Measurements from ENCODE around the gene DARS1.

DNA sequence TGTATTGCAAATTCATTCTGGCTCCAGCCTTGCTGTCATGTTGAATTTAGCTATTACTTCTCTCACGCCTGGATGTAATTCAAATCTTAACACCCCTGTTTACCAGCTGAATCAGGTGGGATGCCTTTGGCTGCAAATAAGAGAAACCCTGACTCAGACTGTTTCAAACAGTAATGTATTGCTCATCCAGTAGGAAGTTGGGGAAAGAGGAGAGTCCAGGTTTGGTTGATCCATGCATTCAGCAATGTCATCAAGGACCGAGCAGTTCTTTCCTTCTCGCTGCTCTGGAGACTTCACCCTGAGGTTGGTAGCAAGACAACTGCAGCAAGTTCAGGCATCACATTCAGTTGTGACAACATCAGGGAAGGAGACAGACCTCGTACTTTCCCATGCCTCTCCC is 6.4 kb upstream of the DARS1 start:
- TF ChIP-seq, protein P1, sequence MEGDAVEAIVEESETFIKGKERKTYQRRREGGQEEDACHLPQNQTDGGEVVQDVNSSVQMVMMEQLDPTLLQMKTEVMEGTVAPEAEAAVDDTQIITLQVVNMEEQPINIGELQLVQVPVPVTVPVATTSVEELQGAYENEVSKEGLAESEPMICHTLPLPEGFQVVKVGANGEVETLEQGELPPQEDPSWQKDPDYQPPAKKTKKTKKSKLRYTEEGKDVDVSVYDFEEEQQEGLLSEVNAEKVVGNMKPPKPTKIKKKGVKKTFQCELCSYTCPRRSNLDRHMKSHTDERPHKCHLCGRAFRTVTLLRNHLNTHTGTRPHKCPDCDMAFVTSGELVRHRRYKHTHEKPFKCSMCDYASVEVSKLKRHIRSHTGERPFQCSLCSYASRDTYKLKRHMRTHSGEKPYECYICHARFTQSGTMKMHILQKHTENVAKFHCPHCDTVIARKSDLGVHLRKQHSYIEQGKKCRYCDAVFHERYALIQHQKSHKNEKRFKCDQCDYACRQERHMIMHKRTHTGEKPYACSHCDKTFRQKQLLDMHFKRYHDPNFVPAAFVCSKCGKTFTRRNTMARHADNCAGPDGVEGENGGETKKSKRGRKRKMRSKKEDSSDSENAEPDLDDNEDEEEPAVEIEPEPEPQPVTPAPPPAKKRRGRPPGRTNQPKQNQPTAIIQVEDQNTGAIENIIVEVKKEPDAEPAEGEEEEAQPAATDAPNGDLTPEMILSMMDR (IDR thresholded peaks at IDR 0.05), result no peak
- TF ChIP-seq POLR2A (IDR thresholded peaks at IDR 0.05), result no peak
